GM23338 (cell line): Measurements from ENCODE around the gene FPR1. TPM values are rescaled to one million over a fixed set of nuclear protein-coding genes. Genes with fewer than 3 reads are reported as not detected.

Experiments
- ATAC-seq: fragments of 200-7000 bp; cut with Tn5 transposase; 3 replicates; pipeline ENCODE4 v1.9.1; 2020
- DNase-seq: peaks from one replicate; pipeline ENCODE4 v3.0.0-alpha.2; 2015; ENCODE audit warnings: low spot score
- H2AFZ ChIP-seq: fragments of 200-600 bp; sonication (generic); 2 replicates; pipeline ENCODE4 v1.8.0; 2016; ENCODE audit warnings: antibody characterized with exemption, mild to moderate bottlenecking, moderate library complexity
- H3F3A ChIP-seq: fragments of 200-600 bp; sonication (generic); replicated peaks from 2 replicates; pipeline ENCODE4 v1.8.0; 2017; ENCODE audit warnings: antibody characterized with exemption, mixed run types, low read depth
- H3K27ac ChIP-seq: fragments of 200-600 bp; sonication (generic); 2 replicates; pipeline ENCODE4 v1.6.1; 2016; ENCODE audit warnings: low read depth
- H3K27me3 ChIP-seq: fragments of 200-600 bp; sonication (generic); 2 replicates; pipeline ENCODE4 v1.8.0; 2016; ENCODE audit warnings: mild to moderate bottlenecking, mixed run types, moderate library complexity; ENCODE audit not compliant: insufficient read depth
- H3K36me3 ChIP-seq: fragments of 200-600 bp; sonication (generic); 2 replicates; pipeline ENCODE4 v1.8.0; 2016; ENCODE audit warnings: mild to moderate bottlenecking; ENCODE audit not compliant: insufficient read depth
- H3K4me1 ChIP-seq: fragments of 200-600 bp; sonication (generic); 2 replicates; pipeline ENCODE4 v1.8.0; 2016; ENCODE audit warnings: mild to moderate bottlenecking, moderate library complexity; ENCODE audit not compliant: insufficient read depth
- H3K4me2 ChIP-seq: fragments of 200-600 bp; sonication (generic); 2 replicates; pipeline ENCODE4 v1.7.1; 2017; ENCODE audit warnings: mixed run types
- H3K4me3 ChIP-seq: fragments of 200-600 bp; sonication (generic); 2 replicates; pipeline ENCODE4 v1.6.1; 2016; ENCODE audit warnings: mixed run types
- H3K79me2 ChIP-seq: fragments of 200-600 bp; sonication (generic); replicated peaks from 2 replicates; pipeline ENCODE4 v1.8.0; 2017; ENCODE audit warnings: mild to moderate bottlenecking; ENCODE audit not compliant: insufficient read depth
- H3K9me2 ChIP-seq: fragments of 200-600 bp; sonication (generic); 2 replicates; pipeline ENCODE4 v1.8.0; 2017; ENCODE audit not compliant: insufficient read depth
- H4K20me1 ChIP-seq: fragments of 200-600 bp; sonication (generic); replicated peaks from 2 replicates; pipeline ENCODE4 v1.8.0; 2017; ENCODE audit warnings: mild to moderate bottlenecking; ENCODE audit not compliant: insufficient read depth
- H3K27ac Mint-ChIP-seq: 2 replicates; pipeline ENCODE4 v1.8.0; 2020; ENCODE audit warnings: inconsistent platforms, mild to moderate bottlenecking, moderate library complexity, mixed read lengths
- H3K27me3 Mint-ChIP-seq: 3 replicates; pipeline ENCODE4 v1.8.0; 2022; ENCODE audit warnings: low read depth, mild to moderate bottlenecking, moderate library complexity, mixed read lengths, inconsistent platforms; ENCODE audit not compliant: insufficient read depth, poor library complexity
- H3K36me3 Mint-ChIP-seq: 3 replicates; pipeline ENCODE4 v1.8.0; 2021; ENCODE audit warnings: low read depth, mild to moderate bottlenecking, inconsistent platforms, moderate library complexity, mixed read lengths
- H3K4me1 Mint-ChIP-seq: 3 replicates; pipeline ENCODE4 v1.8.0; 2020; ENCODE audit warnings: mild to moderate bottlenecking, inconsistent platforms, mixed read lengths
- H3K4me3 Mint-ChIP-seq: 3 replicates; pipeline ENCODE4 v1.8.0; 2021; ENCODE audit warnings: moderate library complexity, mild to moderate bottlenecking, inconsistent platforms, mixed read lengths
- H3K9me3 Mint-ChIP-seq: 3 replicates; pipeline ENCODE4 v1.8.0; 2020; ENCODE audit warnings: moderate library complexity, mild to moderate bottlenecking, inconsistent platforms, mixed read lengths
- CREB1 ChIP-seq: fragments of 250-450 bp; sonication (Bioruptor Pico); IDR thresholded peaks from 2 replicates; pipeline ENCODE4 v1.5.0; 2020; ENCODE audit warnings: low read depth, mild to moderate bottlenecking, moderate library complexity
- ETS1 ChIP-seq: IDR thresholded peaks from 2 replicates; pipeline ENCODE4 v1.6.1; 2016; ENCODE audit warnings: antibody characterized with exemption
- EZH2 ChIP-seq: fragments of 200-600 bp; sonication (generic); IDR thresholded peaks from one replicate; pipeline ENCODE4 v1.8.0; 2017; ENCODE audit warnings: antibody characterized with exemption, mild to moderate bottlenecking, low read depth; ENCODE audit not compliant: unreplicated experiment
- JUNB ChIP-seq: IDR thresholded peaks from one replicate; pipeline ENCODE4 v1.6.1; 2016; ENCODE audit warnings: antibody characterized with exemption; ENCODE audit not compliant: unreplicated experiment
- POLR2AphosphoS5 ChIP-seq: IDR thresholded peaks from 2 replicates; pipeline ENCODE4 v1.6.1; 2016; ENCODE audit warnings: antibody characterized with exemption, low read depth
- STAT1 ChIP-seq: IDR thresholded peaks from one replicate; pipeline ENCODE4 v1.6.1; 2016; ENCODE audit warnings: antibody characterized with exemption; ENCODE audit not compliant: unreplicated experiment
- polyA plus RNA-seq: library from polyadenylated mRNA; unstranded; fragments of >200 nt; fragmentation: Nextera tagmentation; extraction: Ambion mirVana; gene quantifications from 2 replicates; pipeline ENCODE4 v1.2.1, GENCODE V29; 2016
- total RNA-seq: library from RNA; depleted of rRNA; stranded (reverse); fragments of >200 nt; shearing (Covaris generic); gene quantifications from 2 replicates; pipeline ENCODE4 v1.2.3, GENCODE V29; 2014

FPR1 gene
- total and polyA plus RNA-seq, 2 experiments from 2014 or later, result not detected

DNA sequence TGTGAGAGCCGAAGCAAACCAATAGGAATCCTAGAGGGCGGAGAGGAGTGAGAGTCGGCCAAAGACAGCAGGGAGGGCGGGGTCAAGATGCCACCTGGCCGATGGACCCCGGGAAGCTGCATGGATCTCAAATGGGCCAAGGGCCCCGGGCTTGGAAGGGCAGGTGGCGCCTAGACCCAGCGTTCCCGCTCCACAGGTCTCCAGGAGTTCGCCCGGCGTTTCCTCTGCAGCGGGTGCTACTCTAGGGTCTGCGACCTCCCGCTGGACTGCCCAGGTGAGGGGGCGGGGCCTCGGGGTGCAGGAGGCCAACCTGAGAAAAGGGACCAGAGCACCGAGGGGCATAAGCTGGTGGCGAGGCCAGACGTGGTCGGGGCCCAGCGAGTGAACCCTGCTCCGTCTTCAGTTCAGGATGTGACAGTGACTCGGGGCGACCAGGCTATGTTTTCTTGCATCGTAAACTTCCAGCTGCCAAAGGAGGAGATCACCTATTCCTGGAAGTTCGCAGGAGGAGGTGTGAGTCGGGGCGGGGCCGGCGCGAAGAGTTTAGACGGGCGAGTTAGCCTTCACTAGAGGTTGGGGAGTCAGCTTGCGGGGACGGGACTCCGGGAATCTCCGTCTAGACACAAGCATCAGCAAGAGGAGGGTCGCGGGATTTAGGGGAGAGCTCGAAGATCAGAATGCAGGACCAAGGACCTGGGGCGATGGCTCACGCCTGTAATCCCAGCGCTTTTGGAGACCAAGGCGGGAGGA is 48.7 kb downstream of the FPR1 start:
- peak overlapping the region; percentile 87 for H3K4me3 Mint-ChIP-seq
- Histone ChIP-seq H3K27ac (peak overlapping the region; percentile 94), H3K27me3 (no peaks in the 10 kb centered on the region), H4K20me1 (peaks cover 3% of the 10 kb centered on the region; the same call in 1 of the 2 replicates), H3K36me3 (no peaks in the 10 kb centered on the region), H3K79me2 (no peaks in the 10 kb centered on the region), H3F3A (peaks cover 3% of the 10 kb centered on the region; the same call in 1 of the 2 replicates), H2AFZ (peak overlapping the region; percentile 91), H3K4me3 (peak overlapping the region; percentile 66), H3K4me2 (peak overlapping the region; percentile 82), H3K4me1 (peaks cover 18% of the 10 kb centered on the region), H3K9me2 (no peaks in the 10 kb centered on the region)
- peaks cover 33% of the 10 kb centered on the region for H3K36me3 Mint-ChIP-seq
- peak; percentile 94 for DNase-seq
- peak; percentile 66 for ATAC-seq
- TF ChIP-seq EZH2 (no peak), ETS1 (no peak), POLR2AphosphoS5 (0 out of 2 replicates have a peak, but pooled peaks have one; percentile 7)
- H3K27ac Mint-ChIP-seq, result peak overlapping the region; percentile 97
- H3K27me3 Mint-ChIP-seq, result peaks cover 26% of the 10 kb centered on the region
- H3K4me1 Mint-ChIP-seq, result peaks cover 27% of the 10 kb centered on the region
- no peaks in the 10 kb centered on the region; the same call in 1 of the 3 replicates for H3K9me3 Mint-ChIP-seq

GRCh38 chr19:51702103-51702824 is 49.4 kb downstream of the FPR1 start:
- peak overlapping the region; percentile 94 for H3K27ac ChIP-seq
- peaks cover 3% of the 10 kb centered on the region; the same call in 1 of the 2 replicates for H4K20me1 ChIP-seq
- Mint-ChIP-seq H3K4me3 (peak overlapping the region; percentile 87), H3K9me3 (no peaks in the 10 kb centered on the region; the same call in 1 of the 3 replicates), H3K27ac (peak overlapping the region; percentile 97), H3K36me3 (peaks cover 37% of the 10 kb centered on the region), H3K27me3 (peaks cover 26% of the 10 kb centered on the region), H3K4me1 (peaks cover 27% of the 10 kb centered on the region)
- DNase-seq (peak; percentile 93), ATAC-seq (peak; percentile 58)
- H3F3A ChIP-seq, result peaks cover 3% of the 10 kb centered on the region; the same call in 1 of the 2 replicates
- H3K27me3 ChIP-seq, result no peaks in the 10 kb centered on the region
- H3K36me3 ChIP-seq, result no peaks in the 10 kb centered on the region
- H3K4me3 ChIP-seq, result peak overlapping the region; percentile 66
- H2AFZ ChIP-seq, result peak overlapping the region; percentile 84
- H3K4me2 ChIP-seq, result peak overlapping the region; percentile 82
- peaks cover 18% of the 10 kb centered on the region for H3K4me1 ChIP-seq
- TF ChIP-seq JUNB, result no peak
- no peak for TF ChIP-seq STAT1
- peak; percentile 60 for TF ChIP-seq POLR2AphosphoS5
- TF ChIP-seq EZH2, result no peak
- peak; percentile 74 for TF ChIP-seq CREB1 (CRISPR knock-in tag)
- no peaks in the 10 kb centered on the region for H3K9me2 ChIP-seq
- no peaks in the 10 kb centered on the region for H3K79me2 ChIP-seq
